ENCODE data around the gene XIST. TPM values are rescaled to one million over a fixed set of nuclear protein-coding genes. Genes with fewer than 3 reads are reported as not detected.
"Not testable (repeated sequence)": the region's sequence is repeated elsewhere in the genome, so short reads cannot be mapped to it uniquely, and the experiment has no call there.

XIST gene
- total RNA-seq, 1 experiment from 2014 or later, result 1.0 TPM

- CTCF ChIA-PET, result not testable (repeated sequence)
These were observed 32.5 kb downstream of the XIST start for GRCh38 chrX:73819864-73820558.

GRCh38 chrX:73818200-73819116 lies 34.1 kb downstream of the XIST start:
- Histone ChIP-seq H3K27ac (ENCODE audit: low read depth, low read length) (no peak overlapping the region), H4K20me1 (ENCODE audit: insufficient read depth) (no peaks in the 10 kb centered on the region), H3K9me3 (ENCODE audit: control insufficient read depth in 1 of 2, insufficient read depth in 1 of 2, low read depth in 1 of 2, low read length in 2 of 2) (no peaks in the 10 kb centered on the region), H3K27me3 (ENCODE audit: insufficient read depth, low read length) (peaks cover 6% of the 10 kb centered on the region; the same call in 1 of the 2 replicates), H3K9me2 (ENCODE audit: insufficient read depth) (no peaks in the 10 kb centered on the region), H3K4me1 (ENCODE audit: control insufficient read depth in 1 of 2, insufficient read depth in 2 of 2, low read length in 2 of 2) (no peaks in the 10 kb centered on the region), H3K4me3 (replicated peaks in 1 of 2; ENCODE audit: low read depth in 1 of 2, low read length in 2 of 2) (no peak overlapping the region), H3K9ac (ENCODE audit: low read length) (no peak overlapping the region), H2AFZ (ENCODE audit: low read depth, low read length, poor library complexity, severe bottlenecking) (no peak overlapping the region), H3K36me3 (ENCODE audit: control insufficient read depth in 1 of 2, insufficient read depth in 2 of 2, low read length in 2 of 2) (no peaks in the 10 kb centered on the region), H3K79me2 (ENCODE audit: insufficient read depth, low read length) (no peaks in the 10 kb centered on the region), H3K4me2 (ENCODE audit: low read length) (no peak overlapping the region)
- DNase-seq (ENCODE audit: low read depth, low spot score), result no peak
- RAD21 ChIA-PET (ENCODE audit: low non-redundant PET in 1 of 2, low total read pairs in 2 of 2, uncharacterized antibody in 2 of 2, unreplicated experiment in 2 of 2), result no interaction called here
- intact Hi-C loops (cut with micrococcal nuclease), result no loop called here
- POLR2A ChIA-PET, result no interaction called here
- no peak for TF ChIP-seq CEBPB (IDR thresholded peaks at IDR 0.05; ENCODE audit: low read depth)
- no peak for TF ChIP-seq POLR2A (IDR thresholded peaks at IDR 0.05; ENCODE audit: borderline replicate concordance, extremely low read depth, insufficient read depth, insufficient read length)
- TF ChIP-seq SRF (IDR thresholded peaks at IDR 0.05; ENCODE audit: low read depth), result no peak
- no peak for TF ChIP-seq ZFX (IDR thresholded peaks at IDR 0.05)
- no peak for TF ChIP-seq SIN3A (IDR thresholded peaks at IDR 0.05; ENCODE audit: low read depth)
- TF ChIP-seq MAX (IDR thresholded peaks at IDR 0.05), result no peak
- no peak for TF ChIP-seq JUND (IDR thresholded peaks at IDR 0.05)
- no peak for TF ChIP-seq CTCF (IDR thresholded peaks at IDR 0.05 in 2 of 3, conservative IDR thresholded peaks at IDR 0.05 in 1 of 3; ENCODE audit: borderline replicate concordance in 1 of 3, insufficient read depth in 1 of 3, low read depth in 2 of 3, low read length in 2 of 3)
- no peak for TF ChIP-seq EZH2phosphoT487 (IDR thresholded peaks at IDR 0.05; ENCODE audit: borderline replicate concordance)
- no peak for TF ChIP-seq REST (IDR thresholded peaks at IDR 0.05; ENCODE audit: low read depth)
- no TSS peak for BruUV-seq (replicated peaks)
- no peak for ATAC-seq
- CTCF ChIA-PET, result no interaction called here

More at GRCh38 chrX:73819864-73820558, 32.5 kb downstream of the XIST start:
- H3K27me3 ChIP-seq (ENCODE audit: insufficient read depth, low read length); H3K36me3 ChIP-seq (ENCODE audit: control insufficient read depth in 1 of 2, insufficient read depth in 2 of 2, low read length in 2 of 2); H3K9ac ChIP-seq (ENCODE audit: low read length); H3K4me3 ChIP-seq (replicated peaks in 1 of 2; ENCODE audit: low read depth in 1 of 2, low read length in 2 of 2); DNase-seq (ENCODE audit: low read depth, low spot score); H3K4me2 ChIP-seq (ENCODE audit: low read length); BruUV-seq (replicated peaks); ATAC-seq; H4K20me1 ChIP-seq (ENCODE audit: insufficient read depth); H2AFZ ChIP-seq (ENCODE audit: low read depth, low read length, poor library complexity, severe bottlenecking); H3K4me1 ChIP-seq (ENCODE audit: control insufficient read depth in 1 of 2, insufficient read depth in 2 of 2, low read length in 2 of 2); POLR2A ChIA-PET; RAD21 ChIA-PET (ENCODE audit: low non-redundant PET in 1 of 2, low total read pairs in 2 of 2, uncharacterized antibody in 2 of 2, unreplicated experiment in 2 of 2); H3K9me2 ChIP-seq (ENCODE audit: insufficient read depth); H3K9me3 ChIP-seq (ENCODE audit: control insufficient read depth in 1 of 2, insufficient read depth in 1 of 2, low read depth in 1 of 2, low read length in 2 of 2); H3K27ac ChIP-seq (ENCODE audit: low read depth, low read length); H3K79me2 ChIP-seq (ENCODE audit: insufficient read depth, low read length); intact Hi-C loops (cut with micrococcal nuclease): not testable (repeated sequence)

Data from HCT116 (cell line).